ENCODE results near the gene TNFRSF25. TPM values are rescaled to one million over a fixed set of nuclear protein-coding genes. Genes with fewer than 3 reads are reported as not detected.
"Not testable (repeated sequence)": the region's sequence is repeated elsewhere in the genome, so short reads cannot be mapped to it uniquely, and the experiment has no call there.

Gene TNFRSF25
- total RNA-seq, 1 experiment from 2014 or later = 19.4 TPM

- Histone ChIP-seq H3K4ac (ENCODE audit: low read depth, low read length) (no peak overlapping the region), H2BK15ac (ENCODE audit: low read depth, low read length) (no peak overlapping the region), H2BK12ac (ENCODE audit: insufficient read length, low read depth, low read length) (no peak overlapping the region), H3K79me2 (ENCODE audit: insufficient read depth, low read length) (no peaks in the 10 kb centered on the region), H3K27me3 (ENCODE audit: insufficient read depth, low read length) (no peaks in the 10 kb centered on the region), H3K23ac (ENCODE audit: insufficient read length, low read depth, low read length) (no peak overlapping the region), H3K9ac (ENCODE audit: extremely low read depth, insufficient read length, low read length) (no peak overlapping the region), H2AFZ (ENCODE audit: low read length) (no peak overlapping the region), H3K23me2 (ENCODE audit: insufficient read length, low read depth, low read length, poor library complexity, severe bottlenecking) (no peaks in the 10 kb centered on the region), H3K14ac (ENCODE audit: insufficient read depth, low read length) (no peak overlapping the region), H4K5ac (ENCODE audit: insufficient read length, low read depth, low read length) (no peak overlapping the region), H2AK5ac (ENCODE audit: insufficient read length, low read length) (no peak overlapping the region), H3K56ac (ENCODE audit: insufficient read length, low read depth, low read length) (no peak overlapping the region), H3K4me1 (ENCODE audit: insufficient read depth, low read length) (peaks cover 3% of the 10 kb centered on the region; the same call in 1 of the 2 replicates), H4K20me1 (ENCODE audit: control insufficient read depth, insufficient read depth, insufficient read length) (no peaks in the 10 kb centered on the region), H2BK120ac (ENCODE audit: low read depth, low read length, poor library complexity, severe bottlenecking) (no peak overlapping the region), H2BK20ac (ENCODE audit: low read depth, low read length, poor library complexity, severe bottlenecking) (no peak overlapping the region), H2BK5ac (ENCODE audit: insufficient read length, low read length) (no peak overlapping the region), H3K9me3 (ENCODE audit: control insufficient read depth, low read depth, low read length) (no peaks in the 10 kb centered on the region), H4K91ac (ENCODE audit: insufficient read length, low read depth, low read length) (no peak overlapping the region), H3K4me2 (ENCODE audit: insufficient read depth, insufficient read length, low read length) (no peak overlapping the region), H4K8ac (replicated peaks; ENCODE audit: insufficient read length, low read depth, low read length) (no peak overlapping the region), H3K79me1 (ENCODE audit: insufficient read depth, low read depth, low read length, poor library complexity, severe bottlenecking) (no peaks in the 10 kb centered on the region), H3T11ph (ENCODE audit: low read length) (no peak overlapping the region), H3K18ac (ENCODE audit: insufficient read length, low read depth, low read length) (no peak overlapping the region), H3K27ac (ENCODE audit: insufficient read length, low read depth, low read length) (no peak overlapping the region)
- no peaks in the 10 kb centered on the region for H3K9me3 Mint-ChIP-seq
- H3K4me1 Mint-ChIP-seq = peaks cover 5 to 22% of the 10 kb centered on the region in 2 experiments
- H3K36me3 Mint-ChIP-seq (ENCODE audit: insufficient read depth in 1 of 3, low read depth in 3 of 3) = peaks cover 0 to 10% (median 6%) of the 10 kb centered on the region in 3 experiments; a peak in 5 of 7 replicates
- WGBS (ENCODE audit: extremely low coverage, insufficient read length, low lambda C conversion rate) = no CpG with 5 or more reads among the region's 115 CpGs
- H3K27me3 Mint-ChIP-seq (ENCODE audit: low read depth) = no peaks in the 10 kb centered on the region
- DNase-seq = peak; percentile 80
- H3K4me3 Mint-ChIP-seq = no peak overlapping the region
- no peak overlapping the region for H3K27ac Mint-ChIP-seq
- TF ChIP-seq CTCF (conservative IDR thresholded peaks at IDR 0.05) = no peak
These were observed 10.9 kb downstream of the TNFRSF25 start for GRCh38 chr1:6454856-6455751.

- H2AFZ ChIP-seq (ENCODE audit: low read length) = not testable (repeated sequence)
- DNase-seq = peak; percentile 64
These were observed 11.8 kb downstream of the TNFRSF25 start for GRCh38 chr1:6453895-6454855.

More at GRCh38 chr1:6453895-6454855, 11.8 kb downstream of the TNFRSF25 start:
- H3K4ac ChIP-seq (ENCODE audit: low read depth, low read length); H3K4me3 Mint-ChIP-seq; H3K27ac ChIP-seq (ENCODE audit: insufficient read length, low read depth, low read length); H3K79me2 ChIP-seq (ENCODE audit: insufficient read depth, low read length); H2AK5ac ChIP-seq (ENCODE audit: insufficient read length, low read length); H2BK120ac ChIP-seq (ENCODE audit: low read depth, low read length, poor library complexity, severe bottlenecking); H4K20me1 ChIP-seq (ENCODE audit: control insufficient read depth, insufficient read depth, insufficient read length); H3K9me3 ChIP-seq (ENCODE audit: control insufficient read depth, low read depth, low read length); H3K4me1 ChIP-seq (ENCODE audit: insufficient read depth, low read length); H3K23ac ChIP-seq (ENCODE audit: insufficient read length, low read depth, low read length); H4K91ac ChIP-seq (ENCODE audit: insufficient read length, low read depth, low read length); H2BK20ac ChIP-seq (ENCODE audit: low read depth, low read length, poor library complexity, severe bottlenecking); H2BK15ac ChIP-seq (ENCODE audit: low read depth, low read length); H3K9me3 Mint-ChIP-seq; H3K14ac ChIP-seq (ENCODE audit: insufficient read depth, low read length); H2BK5ac ChIP-seq (ENCODE audit: insufficient read length, low read length); H3K27me3 ChIP-seq (ENCODE audit: insufficient read depth, low read length); H2BK12ac ChIP-seq (ENCODE audit: insufficient read length, low read depth, low read length); H3K79me1 ChIP-seq (ENCODE audit: insufficient read depth, low read depth, low read length, poor library complexity, severe bottlenecking); H3T11ph ChIP-seq (ENCODE audit: low read length); H3K36me3 Mint-ChIP-seq (ENCODE audit: insufficient read depth in 1 of 3, low read depth in 3 of 3); H3K23me2 ChIP-seq (ENCODE audit: insufficient read length, low read depth, low read length, poor library complexity, severe bottlenecking); H3K4me2 ChIP-seq (ENCODE audit: insufficient read depth, insufficient read length, low read length); H4K8ac ChIP-seq (replicated peaks; ENCODE audit: insufficient read length, low read depth, low read length); H3K27me3 Mint-ChIP-seq (ENCODE audit: low read depth); H4K5ac ChIP-seq (ENCODE audit: insufficient read length, low read depth, low read length); H3K18ac ChIP-seq (ENCODE audit: insufficient read length, low read depth, low read length); H3K9ac ChIP-seq (ENCODE audit: extremely low read depth, insufficient read length, low read length); H3K56ac ChIP-seq (ENCODE audit: insufficient read length, low read depth, low read length): not testable (repeated sequence)
- WGBS (ENCODE audit: extremely low coverage, insufficient read length, low lambda C conversion rate) = no CpG with 5 or more reads among the region's 85 CpGs
- Mint-ChIP-seq H3K27ac (peak overlapping the region in 1 of 3 experiments; percentile 32; a peak in 1 of 7 replicates), H3K4me1 (peaks cover 7 to 23% of the 10 kb centered on the region in 2 experiments)

Measured in H9 (cell line).